ENCODE measurements around the gene CBS.

The CBS gene

DNA sequence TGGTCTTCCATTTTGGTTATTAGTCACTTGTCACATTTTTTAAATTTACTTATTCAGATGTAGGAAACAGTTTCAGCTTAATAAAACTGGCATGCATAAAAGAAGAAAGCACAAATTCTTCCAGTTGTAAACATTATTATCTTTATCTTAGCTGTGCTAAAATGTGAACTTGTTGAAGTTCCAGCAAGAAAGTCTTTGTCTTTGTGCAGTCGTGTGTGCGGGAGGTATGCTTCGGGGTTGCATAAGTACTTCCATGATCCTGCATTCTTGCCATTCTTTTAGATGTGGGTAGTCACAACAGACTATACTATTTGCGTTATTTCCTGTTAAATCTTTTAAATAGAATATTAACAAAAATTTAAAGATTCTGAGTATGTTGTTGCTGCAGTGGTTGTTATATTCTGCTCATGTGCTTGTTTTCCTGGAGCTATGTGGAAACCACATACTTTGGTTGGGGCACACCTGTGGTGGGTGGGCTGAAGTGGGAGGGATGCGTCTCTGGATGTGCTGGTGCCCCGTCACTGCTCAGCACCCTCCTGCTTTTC, 49.9 kb downstream of the CBS start:
- TF ChIP-seq MYC (IDR thresholded peaks at IDR 0.05; ENCODE audit: low read depth, low read length) = no peak
- TF ChIP-seq POLR2A (IDR thresholded peaks at IDR 0.05; ENCODE audit: extremely low read depth, insufficient read length) = no peak
- no peak for TF ChIP-seq MAX (IDR thresholded peaks at IDR 0.05; ENCODE audit: low read depth, low read length)
- TF ChIP-seq, protein P1, sequence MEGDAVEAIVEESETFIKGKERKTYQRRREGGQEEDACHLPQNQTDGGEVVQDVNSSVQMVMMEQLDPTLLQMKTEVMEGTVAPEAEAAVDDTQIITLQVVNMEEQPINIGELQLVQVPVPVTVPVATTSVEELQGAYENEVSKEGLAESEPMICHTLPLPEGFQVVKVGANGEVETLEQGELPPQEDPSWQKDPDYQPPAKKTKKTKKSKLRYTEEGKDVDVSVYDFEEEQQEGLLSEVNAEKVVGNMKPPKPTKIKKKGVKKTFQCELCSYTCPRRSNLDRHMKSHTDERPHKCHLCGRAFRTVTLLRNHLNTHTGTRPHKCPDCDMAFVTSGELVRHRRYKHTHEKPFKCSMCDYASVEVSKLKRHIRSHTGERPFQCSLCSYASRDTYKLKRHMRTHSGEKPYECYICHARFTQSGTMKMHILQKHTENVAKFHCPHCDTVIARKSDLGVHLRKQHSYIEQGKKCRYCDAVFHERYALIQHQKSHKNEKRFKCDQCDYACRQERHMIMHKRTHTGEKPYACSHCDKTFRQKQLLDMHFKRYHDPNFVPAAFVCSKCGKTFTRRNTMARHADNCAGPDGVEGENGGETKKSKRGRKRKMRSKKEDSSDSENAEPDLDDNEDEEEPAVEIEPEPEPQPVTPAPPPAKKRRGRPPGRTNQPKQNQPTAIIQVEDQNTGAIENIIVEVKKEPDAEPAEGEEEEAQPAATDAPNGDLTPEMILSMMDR (IDR thresholded peaks at IDR 0.05; ENCODE audit: low read depth, low read length) = no peak
- DNase-seq (ENCODE audit: low read depth) = no peak
- H3K4me3 ChIP-seq (ENCODE audit: low read depth, low read length) = no peak overlapping the region

GRCh38 chr21:43024439-43025136, 51.0 kb downstream of the CBS start:
- no peak overlapping the region for H3K4me3 ChIP-seq (ENCODE audit: low read depth, low read length)
- TF ChIP-seq MYC (IDR thresholded peaks at IDR 0.05; ENCODE audit: low read depth, low read length) (no peak), POLR2A (IDR thresholded peaks at IDR 0.05; ENCODE audit: extremely low read depth, insufficient read length) (no peak), MAX (IDR thresholded peaks at IDR 0.05; ENCODE audit: low read depth, low read length) (no peak)
- TF ChIP-seq, protein P1 (IDR thresholded peaks at IDR 0.05; ENCODE audit: low read depth, low read length) = no peak
- DNase-seq (ENCODE audit: low read depth) = no peak

GRCh38 chr21:43023175-43023574, 52.5 kb downstream of the CBS start:
- no peak overlapping the region for H3K4me3 ChIP-seq (ENCODE audit: low read depth, low read length)
- TF ChIP-seq, protein P1 (IDR thresholded peaks at IDR 0.05; ENCODE audit: low read depth, low read length) = no peak
- TF ChIP-seq MYC (IDR thresholded peaks at IDR 0.05; ENCODE audit: low read depth, low read length) (no peak), POLR2A (IDR thresholded peaks at IDR 0.05; ENCODE audit: extremely low read depth, insufficient read length) (no peak), MAX (IDR thresholded peaks at IDR 0.05; ENCODE audit: low read depth, low read length) (no peak)
- no peak for DNase-seq (ENCODE audit: low read depth)

DNA sequence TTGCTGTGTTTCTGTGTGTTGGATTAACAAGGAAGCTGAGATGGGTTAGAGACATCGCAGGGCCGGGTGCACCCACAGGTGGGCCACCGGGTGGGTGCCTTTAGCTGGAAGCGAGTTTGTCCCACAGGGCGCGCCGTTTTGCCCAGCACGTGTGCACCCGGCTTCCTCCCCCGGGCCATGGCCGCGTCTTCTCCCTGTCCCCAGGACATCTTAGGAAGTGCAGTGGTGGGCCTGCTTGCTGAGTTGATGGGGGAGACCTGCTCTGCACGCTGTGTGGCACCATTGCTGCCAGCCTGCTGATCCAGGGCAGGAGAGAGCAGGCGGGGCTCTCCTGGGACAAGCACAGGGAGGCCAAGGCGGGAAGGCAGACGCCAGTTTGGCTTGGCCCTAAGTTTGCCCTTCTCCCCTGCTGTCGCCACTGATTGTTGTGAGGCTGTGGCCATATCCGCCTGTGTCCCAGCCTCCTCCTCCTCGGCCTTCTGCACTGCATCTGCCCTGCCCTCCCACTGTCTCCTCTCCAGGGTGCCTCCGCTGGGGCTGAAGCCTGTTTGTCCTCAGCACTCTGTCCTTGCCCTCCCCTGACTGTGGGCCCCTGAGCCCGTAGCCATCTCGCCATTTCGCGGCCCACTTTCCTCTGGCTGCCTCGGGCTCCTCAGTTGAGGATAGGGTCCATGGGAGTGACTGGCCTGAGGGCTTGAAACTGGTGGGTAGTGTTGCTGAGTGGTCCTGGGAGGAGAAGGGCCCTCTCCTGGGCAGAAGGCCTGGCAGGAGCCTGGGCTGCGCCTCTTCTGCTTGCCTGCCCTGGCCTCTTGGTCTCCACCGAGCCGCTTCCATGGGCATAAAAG, 53.7 kb downstream of the CBS start:
- TF ChIP-seq, protein P1 (IDR thresholded peaks at IDR 0.05; ENCODE audit: low read depth, low read length) = no peak
- TF ChIP-seq MAX (IDR thresholded peaks at IDR 0.05; ENCODE audit: low read depth, low read length) (no peak), POLR2A (IDR thresholded peaks at IDR 0.05; ENCODE audit: extremely low read depth, insufficient read length) (no peak), MYC (IDR thresholded peaks at IDR 0.05; ENCODE audit: low read depth, low read length) (no peak)
- no peak overlapping the region for H3K4me3 ChIP-seq (ENCODE audit: low read depth, low read length)
- no peak for DNase-seq (ENCODE audit: low read depth)

DNA sequence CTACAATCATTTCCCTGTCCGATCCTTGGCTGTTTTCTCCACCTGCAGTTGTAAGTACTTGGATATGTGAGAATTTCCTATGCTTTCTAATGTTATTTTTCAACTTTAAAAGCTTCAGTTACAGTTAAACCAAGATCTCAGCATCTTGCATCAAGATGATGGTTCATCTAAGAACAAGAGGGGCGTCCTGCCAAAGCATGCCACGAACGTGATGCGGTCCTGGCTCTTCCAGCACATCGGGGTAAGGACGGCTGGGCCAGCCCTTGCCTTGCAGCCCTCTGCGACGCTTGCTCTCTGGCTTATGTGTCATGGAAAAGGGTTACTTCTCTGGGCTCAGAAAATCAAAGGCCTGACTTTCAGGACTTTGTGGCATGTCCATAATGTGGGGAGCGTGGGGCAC, 54.4 kb downstream of the CBS start:
- no peak for TF ChIP-seq POLR2A (IDR thresholded peaks at IDR 0.05; ENCODE audit: extremely low read depth, insufficient read length)
- TF ChIP-seq, protein P1 (IDR thresholded peaks at IDR 0.05; ENCODE audit: low read depth, low read length) = no peak
- TF ChIP-seq MAX (IDR thresholded peaks at IDR 0.05; ENCODE audit: low read depth, low read length) = no peak
- no peak for TF ChIP-seq MYC (IDR thresholded peaks at IDR 0.05; ENCODE audit: low read depth, low read length)
- no peak overlapping the region for H3K4me3 ChIP-seq (ENCODE audit: low read depth, low read length)
- DNase-seq (ENCODE audit: low read depth) = no peak

Measured in NB4 (cell line).